ENCODE measurements around the gene ACTR5.

GRCh38 chr20:38764567-38765318, 16.5 kb downstream of the ACTR5 start:
- no peak for TF ChIP-seq CTCF (IDR thresholded peaks at IDR 0.05; ENCODE audit: borderline replicate concordance, extremely low read depth, low read length, poor library complexity, severe bottlenecking)
- TF ChIP-seq EZH2 (IDR thresholded peaks at IDR 0.05; ENCODE audit: borderline replicate concordance, low read depth, low read length, severe bottlenecking), result no peak
